Measurements from ENCODE around the gene PDLIM1.

PDLIM1 gene

GRCh38 chr10:95290461-95291364 lies at the start of gene PDLIM1:
PDLIM1 (minus strand) TSS chr10:95291003; CDS start chr10:95290915, 88 bp downstream.
- DNase-seq: peak; percentile 77

- no peak for DNase-seq
Measured at GRCh38 chr10:95339863-95340262, 49.1 kb upstream of the PDLIM1 start.

- DNase-seq: no peak
Measured at GRCh38 chr10:95337423-95338160, 46.8 kb upstream of the PDLIM1 start.

GRCh38 chr10:95336702-95337101 lies 45.9 kb upstream of the PDLIM1 start:
- no peak for DNase-seq

GRCh38 chr10:95335933-95336699 lies 45.3 kb upstream of the PDLIM1 start:
- DNase-seq: no peak

GRCh38 chr10:95334805-95335144 lies 44.0 kb upstream of the PDLIM1 start:
- no peak for DNase-seq

- no peak for DNase-seq
Measured at GRCh38 chr10:95333997-95334804, 43.4 kb upstream of the PDLIM1 start.

- no peak for DNase-seq
Measured at GRCh38 chr10:95332666-95333249, 42.0 kb upstream of the PDLIM1 start.

- DNase-seq: no peak
Measured at GRCh38 chr10:95331596-95332130, 40.9 kb upstream of the PDLIM1 start.

GRCh38 chr10:95330966-95331453 lies 40.2 kb upstream of the PDLIM1 start:
- no peak for DNase-seq

- DNase-seq: no peak
Measured at GRCh38 chr10:95329296-95329695, 38.5 kb upstream of the PDLIM1 start.

- no peak for DNase-seq
Measured at GRCh38 chr10:95328013-95328412, 37.2 kb upstream of the PDLIM1 start.

- DNase-seq: peak; percentile 99
Measured at GRCh38 chr10:95327367-95327766, 36.6 kb upstream of the PDLIM1 start.

- no peak for DNase-seq
Measured at GRCh38 chr10:95326396-95326795, 35.6 kb upstream of the PDLIM1 start.

GRCh38 chr10:95325863-95326262 lies 35.1 kb upstream of the PDLIM1 start:
- DNase-seq: no peak

GRCh38 chr10:95324436-95325268 lies 33.8 kb upstream of the PDLIM1 start:
- no peak for DNase-seq

GRCh38 chr10:95321554-95322301 lies 30.9 kb upstream of the PDLIM1 start:
- DNase-seq: no peak

- DNase-seq: peak; percentile 4
Measured at GRCh38 chr10:95319239-95319638, 28.4 kb upstream of the PDLIM1 start.

GRCh38 chr10:95315509-95315908 lies 24.7 kb upstream of the PDLIM1 start:
- peak; percentile 97 for DNase-seq
